Measurements from ENCODE around the gene MORN1.

GRCh38 chr1:2344121-2344681, 47.2 kb downstream of the MORN1 start:
- TF ChIP-seq CTCF (IDR thresholded peaks at IDR 0.05; ENCODE audit: poor library complexity) (no peak), EZH2 (IDR thresholded peaks at IDR 0.05; ENCODE audit: borderline replicate concordance) (no peak), EZH2phosphoT487 (IDR thresholded peaks at IDR 0.05; ENCODE audit: low read depth, severe bottlenecking, unreplicated experiment) (no peak)

All from hepatocyte (in vitro differentiated cells).